SU-DHL-6 (cell line): ENCODE data around the gene WNT3.

Experiments
- H2AFZ ChIP-seq: fragments of 200-600 bp; sonication (generic); 2 replicates; pipeline ENCODE4 v1.6.1; 2014; ENCODE audit warnings: low read depth, mild to moderate bottlenecking, moderate library complexity, mixed read lengths, antibody characterized with exemption, low read length; ENCODE audit not compliant: severe bottlenecking
- H3F3A ChIP-seq: fragments of 200-600 bp; shearing (Covaris generic); 2 replicates; pipeline ENCODE4 v1.6.0; 2016; ENCODE audit warnings: antibody characterized with exemption, mild to moderate bottlenecking; ENCODE audit not compliant: insufficient read depth
- H3K27ac ChIP-seq: fragments of 200-600 bp; sonication (generic); 2 replicates; pipeline ENCODE4 v1.5.1; 2016; ENCODE audit warnings: low read depth, mild to moderate bottlenecking, low read length, moderate library complexity, mixed read lengths
- H3K27me3 ChIP-seq: fragments of 200-600 bp; sonication (generic), shearing (Covaris generic); 2 replicates; pipeline ENCODE4 v1.6.0; 2014; ENCODE audit warnings: mild to moderate bottlenecking, low read length
- H3K36me3 ChIP-seq: fragments of 200-600 bp; sonication (generic); 2 replicates; pipeline ENCODE4 v1.6.1; 2014; ENCODE audit warnings: mild to moderate bottlenecking, low read length, mixed read lengths
- H3K4me2 ChIP-seq: fragments of 300-600, 200-600 bp; shearing (Covaris generic), sonication (generic); 2 replicates; pipeline ENCODE4 v1.6.0; 2014; ENCODE audit warnings: low read length, low read depth, mild to moderate bottlenecking; ENCODE audit not compliant: poor library complexity, severe bottlenecking
- H3K4me3 ChIP-seq: fragments of 200-600 bp; sonication (generic); 2 replicates; pipeline ENCODE4 v1.5.1; 2014; ENCODE audit warnings: antibody characterized with exemption, low read length, mild to moderate bottlenecking, mixed read lengths; ENCODE audit not compliant: insufficient read depth, poor library complexity, severe bottlenecking
- H3K79me2 ChIP-seq: fragments of 200-600 bp; sonication (generic); 2 replicates; pipeline ENCODE4 v1.6.1; 2014; ENCODE audit warnings: mild to moderate bottlenecking, low read length, moderate library complexity; ENCODE audit not compliant: insufficient read depth
- H3K9ac ChIP-seq: fragments of 200-600 bp; sonication (generic); 2 replicates; pipeline ENCODE4 v1.7.0; 2014; ENCODE audit warnings: mild to moderate bottlenecking, low read length
- H3K9me2 ChIP-seq: fragments of 200-600 bp; sonication (generic); replicated peaks from 2 replicates; pipeline ENCODE4 v1.6.1; 2014; ENCODE audit warnings: low read length; ENCODE audit not compliant: insufficient read depth
- H3K9me3 ChIP-seq: fragments of 200-600 bp; sonication (generic); 2 replicates; pipeline ENCODE4 v1.6.1; 2014; ENCODE audit warnings: low read length, mixed read lengths; ENCODE audit not compliant: insufficient read depth
- H4K20me1 ChIP-seq: fragments of 200-600 bp; sonication (generic); 2 replicates; pipeline ENCODE4 v1.6.1; 2014; ENCODE audit warnings: low read depth, mild to moderate bottlenecking, antibody characterized with exemption, low read length, moderate library complexity, mixed read lengths
- CTCF ChIP-seq: fragments of 200-600 bp; sonication (generic); IDR thresholded peaks from one replicate; pipeline ENCODE4 v1.5.1; 2017; ENCODE audit warnings: antibody characterized with exemption, mild to moderate bottlenecking, low read length, moderate library complexity; ENCODE audit not compliant: insufficient read depth, poor library complexity, severe bottlenecking
- EZH2phosphoT487 ChIP-seq: fragments of 200-600 bp; sonication (generic), shearing (Covaris generic); conservative IDR thresholded peaks from 2 replicates; pipeline ENCODE4 v1.6.1; 2018; ENCODE audit warnings: mild to moderate bottlenecking, antibody characterized with exemption, low read length, moderate library complexity, mixed read lengths

Gene WNT3

DNA sequence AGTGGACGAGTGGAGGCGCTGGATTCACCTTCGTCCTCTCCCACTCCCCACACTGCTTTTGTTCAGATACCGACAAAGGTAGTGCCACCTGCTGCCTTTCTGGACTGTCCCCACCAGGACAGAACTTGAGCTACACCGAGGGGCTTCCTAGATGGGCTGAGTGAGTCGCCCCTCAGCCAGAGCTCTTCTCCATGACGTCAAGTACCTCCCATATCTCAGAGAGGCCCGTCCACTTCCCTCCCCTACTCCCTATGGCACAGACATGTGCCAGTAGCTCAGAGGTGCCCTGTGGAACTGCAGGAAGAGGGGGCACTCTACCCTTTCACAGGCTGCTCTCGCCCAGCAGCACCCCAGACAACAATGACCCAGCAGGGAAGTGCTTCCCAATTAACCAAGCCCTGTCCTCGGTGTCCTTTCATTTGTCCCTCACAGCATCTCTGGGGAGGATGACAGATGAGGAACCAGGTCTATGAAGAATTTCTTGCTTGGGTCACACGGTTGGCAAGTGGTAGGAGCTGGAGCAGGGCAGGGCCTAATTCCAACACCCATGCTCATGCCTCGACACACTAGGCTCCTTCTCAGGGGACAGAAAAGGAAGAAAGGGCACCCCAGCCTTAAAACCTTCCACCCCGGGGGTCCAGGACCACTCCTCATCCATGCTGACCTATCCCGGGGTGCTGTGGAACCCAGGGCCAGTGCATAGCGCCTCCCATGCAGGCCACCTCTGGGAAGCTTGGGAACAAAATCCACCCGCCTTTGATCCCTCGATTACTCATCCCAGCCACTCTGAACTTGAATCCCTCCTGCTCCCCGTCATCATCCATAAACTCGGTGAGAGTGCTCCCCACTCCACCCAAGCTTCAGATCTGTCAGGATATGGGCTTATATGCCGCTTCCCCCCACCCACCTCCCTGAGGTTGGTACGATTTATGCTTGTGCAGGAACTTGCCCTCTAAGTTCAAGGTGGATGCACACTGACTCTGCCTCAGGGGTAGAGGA, 51.7 kb downstream of the WNT3 start:
- H3F3A ChIP-seq, result no peaks in the 10 kb centered on the region
- H3K27ac ChIP-seq, result no peak overlapping the region
- no peak overlapping the region for H3K4me2 ChIP-seq
- no peak overlapping the region for H2AFZ ChIP-seq
- H3K4me3 ChIP-seq, result no peak overlapping the region
- H3K9me3 ChIP-seq, result no peaks in the 10 kb centered on the region
- no peaks in the 10 kb centered on the region for H3K36me3 ChIP-seq
- no peaks in the 10 kb centered on the region for H3K27me3 ChIP-seq
- H3K9ac ChIP-seq, result no peak overlapping the region
- no peaks in the 10 kb centered on the region for H3K9me2 ChIP-seq
- no peaks in the 10 kb centered on the region for H4K20me1 ChIP-seq
- no peaks in the 10 kb centered on the region for H3K79me2 ChIP-seq
- TF ChIP-seq CTCF (no peak), EZH2phosphoT487 (no peak)

GRCh38 chr17:46765453-46765852, 53.0 kb downstream of the WNT3 start:
- no peaks in the 10 kb centered on the region for H4K20me1 ChIP-seq
- H2AFZ ChIP-seq, result no peak overlapping the region
- no peak overlapping the region for H3K4me3 ChIP-seq
- H3K27me3 ChIP-seq, result no peaks in the 10 kb centered on the region
- no peak overlapping the region for H3K4me2 ChIP-seq
- no peak overlapping the region for H3K9ac ChIP-seq
- H3K9me2 ChIP-seq, result no peaks in the 10 kb centered on the region
- no peaks in the 10 kb centered on the region for H3K9me3 ChIP-seq
- H3K79me2 ChIP-seq, result no peaks in the 10 kb centered on the region
- H3K36me3 ChIP-seq, result no peaks in the 10 kb centered on the region
- H3F3A ChIP-seq, result no peaks in the 10 kb centered on the region
- no peak overlapping the region for H3K27ac ChIP-seq
- TF ChIP-seq CTCF (no peak), EZH2phosphoT487 (no peak)

GRCh38 chr17:46764709-46765401, 53.6 kb downstream of the WNT3 start:
- H2AFZ ChIP-seq, result no peak overlapping the region
- H3K9ac ChIP-seq, result no peak overlapping the region
- H3K4me2 ChIP-seq, result no peak overlapping the region
- no peaks in the 10 kb centered on the region for H3K79me2 ChIP-seq
- TF ChIP-seq EZH2phosphoT487 (no peak), CTCF (no peak)
- no peaks in the 10 kb centered on the region for H3K9me3 ChIP-seq
- H3K9me2 ChIP-seq, result no peaks in the 10 kb centered on the region
- H4K20me1 ChIP-seq, result no peaks in the 10 kb centered on the region
- H3K27me3 ChIP-seq, result no peaks in the 10 kb centered on the region
- no peak overlapping the region for H3K4me3 ChIP-seq
- H3F3A ChIP-seq, result no peaks in the 10 kb centered on the region
- no peaks in the 10 kb centered on the region for H3K36me3 ChIP-seq
- H3K27ac ChIP-seq, result no peak overlapping the region
